Aorta (tissue), 5 donors: ENCODE results near the gene CELSR1. TPM values are rescaled to one million over a fixed set of nuclear protein-coding genes. Genes with fewer than 3 reads are reported as not detected.
"Not testable (repeated sequence)": the region's sequence is repeated elsewhere in the genome, so short reads cannot be mapped to it uniquely, and the experiment has no call there.

Source experiments
- ATAC-seq: fragments of 200-7000 bp; cut with Tn5 transposase; one replicate; pipeline ENCODE4 v1.9.1; 2022; ENCODE audit warnings: moderate library complexity; ENCODE audit not compliant: low FRiP score
- DNase-seq, 2 donors: peaks; one replicate each; pipeline ENCODE4 v3.0.0-alpha.2; 2020
- H3K27ac ChIP-seq, 2 donors: one replicate each; pipeline ENCODE4 v1.5.1; 2013; ENCODE audit warnings: low read length in 2 of 2, mild to moderate bottlenecking in 2 of 2, moderate library complexity in 2 of 2, control low read depth in 1 of 2, inconsistent platforms in 1 of 2, low read depth in 1 of 2
- H3K27me3 ChIP-seq, 2 donors: one replicate each; pipeline ENCODE4 v1.6.1; 2013; ENCODE audit warnings: control low read depth in 1 of 2, low read length in 1 of 2, mild to moderate bottlenecking in 1 of 2, moderate library complexity in 1 of 2; ENCODE audit not compliant: insufficient read depth in 2 of 2, control insufficient read depth in 1 of 2
- H3K36me3 ChIP-seq, 2 donors: one replicate each; pipeline ENCODE4 v1.6.1; 2013; ENCODE audit warnings: control low read depth in 1 of 2, low read length in 1 of 2, mild to moderate bottlenecking in 1 of 2; ENCODE audit not compliant: insufficient read depth in 2 of 2, control insufficient read depth in 1 of 2
- H3K4me1 ChIP-seq, 2 donors: one replicate each; pipeline ENCODE4 v1.6.1; 2013; ENCODE audit warnings: low read length in 2 of 2, control low read depth in 1 of 2, mild to moderate bottlenecking in 1 of 2, moderate library complexity in 1 of 2; ENCODE audit not compliant: insufficient read depth in 2 of 2, control insufficient read depth in 1 of 2
- H3K4me3 ChIP-seq, 2 donors: one replicate each; pipeline ENCODE4 v1.5.1; 2013; ENCODE audit warnings: low read length in 2 of 2, control low read depth in 1 of 2, mild to moderate bottlenecking in 1 of 2
- H3K9me3 ChIP-seq: one replicate; pipeline ENCODE4 v1.6.1; 2013; ENCODE audit warnings: mild to moderate bottlenecking, low read length; ENCODE audit not compliant: control insufficient read depth
- WGBS, 2 donors: extraction: QIAGEN DNeasy Blood & Tissue Kit; methylation state at CpG; one replicate each; pipeline ENCODE4 v1.1.7; 2013; 5-methylcytosine and 5-hydroxymethylcytosine counted together
- intact Hi-C, 2 donors: fragments of 100-400 bp; cut with DNase I; formaldehyde crosslinking; loops; one replicate each; pipeline versions ENCODE4 v1.14.2 to v1.15.0; 2022
- polyA plus RNA-seq, 2 donors: library from polyadenylated mRNA; stranded (reverse); fragments of 200-250 nt; gene quantifications; one replicate each; pipeline ENCODE4 v1.2.3, GENCODE V29; 2013
- total RNA-seq, 2 donors: library from RNA; stranded (reverse); fragmentation: NEBNext Ultra II Directional; extraction: Animal tissue kit (Norgen Biotek cat#: 25700); gene quantifications; one replicate each; pipeline ENCODE4 v1.2.1, GENCODE V29; 2021
- donor health status: healthy with polysubstance abuse.
- donor health status: Bipolar disorder and iron deficiency.
- donor health status: DM: no; HTN: no; CAD: no.
- donor health status: DM: no; HTN: no; CAD: no.
- donor health status: DM: yes; HTN: yes; CAD: no.

Gene CELSR1
- total and polyA plus RNA-seq, 4 donors: 0.15 to 3.0 (median 1.3) TPM

DNA sequence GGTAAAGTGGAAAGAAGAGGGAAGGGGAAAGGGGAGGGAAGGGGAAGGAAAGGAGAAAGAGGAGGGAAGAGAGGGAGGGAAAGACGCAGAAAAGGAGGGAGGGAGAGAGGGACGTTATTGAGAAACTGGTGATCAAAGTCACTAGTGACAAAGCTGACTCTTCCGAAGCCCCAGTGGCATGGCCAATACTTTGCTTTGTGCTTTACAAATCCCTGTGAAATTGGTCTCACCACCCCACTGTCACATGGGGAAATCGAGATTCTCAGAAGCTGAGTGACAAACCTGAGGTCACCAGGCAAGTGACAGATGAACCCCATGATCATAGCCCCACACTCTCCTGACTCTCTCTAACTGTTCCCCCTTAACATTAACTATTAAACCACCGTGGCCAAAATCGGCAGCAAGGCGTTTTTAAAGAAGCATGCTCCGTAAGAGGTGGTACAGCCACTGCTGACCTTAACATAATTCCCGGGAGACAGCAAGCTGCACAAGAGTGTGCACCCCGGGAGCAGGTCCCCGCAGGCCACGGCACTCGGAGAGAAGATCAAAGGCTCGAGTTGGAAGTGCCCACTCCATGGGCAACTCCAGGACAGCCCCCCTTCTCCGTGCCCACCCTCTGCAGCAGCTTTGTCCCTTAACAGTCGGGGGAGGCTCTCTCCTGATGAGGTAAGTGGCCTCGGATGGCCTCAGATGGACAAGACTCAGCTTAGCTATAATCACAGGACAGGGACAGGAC, 34.8 kb downstream of the CELSR1 start:
- Histone ChIP-seq H3K9me3 (no peaks in the 10 kb centered on the region), H3K27ac (no peak overlapping the region), H3K36me3 (no peaks in the 10 kb centered on the region), H3K27me3 (no peaks in the 10 kb centered on the region), H3K4me1 (no peaks in the 10 kb centered on the region), H3K4me3 (no peak overlapping the region)
- DNase-seq (no peak), ATAC-seq (no peak)
- intact Hi-C loops: no loop called here
- WGBS, 2 donors: 71 to 79% methylated on average over 17 of the region's 17 CpGs

DNA sequence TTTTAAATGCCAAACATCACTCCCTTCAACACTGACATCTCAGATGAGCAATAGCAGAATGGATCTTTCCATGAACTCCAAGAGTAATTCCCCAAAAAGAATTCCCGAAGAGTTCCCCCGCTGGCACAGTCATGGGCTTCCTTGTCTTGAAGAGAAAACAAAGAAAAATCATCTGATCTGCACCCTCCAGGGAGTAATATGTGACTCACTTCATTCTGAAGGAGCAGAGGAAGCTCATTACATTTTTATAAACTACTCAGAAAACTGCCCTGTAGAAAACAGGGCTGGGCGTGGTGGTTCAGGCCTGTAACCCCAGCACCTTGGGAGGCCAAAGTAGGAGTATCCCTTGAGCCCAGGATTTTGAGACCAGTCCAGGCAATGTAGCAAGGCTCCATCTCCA, 35.7 kb downstream of the CELSR1 start:
- intact Hi-C loops: no loop called here
- Histone ChIP-seq H3K9me3 (no peaks in the 10 kb centered on the region), H3K27ac (no peak overlapping the region), H3K36me3 (no peaks in the 10 kb centered on the region), H3K4me3 (no peak overlapping the region), H3K4me1 (no peaks in the 10 kb centered on the region), H3K27me3 (no peaks in the 10 kb centered on the region)
- DNase-seq: no peak
- no peak for ATAC-seq
- 70 to 79% methylated on average over 3 of the region's 3 CpGs for WGBS, 2 donors

DNA sequence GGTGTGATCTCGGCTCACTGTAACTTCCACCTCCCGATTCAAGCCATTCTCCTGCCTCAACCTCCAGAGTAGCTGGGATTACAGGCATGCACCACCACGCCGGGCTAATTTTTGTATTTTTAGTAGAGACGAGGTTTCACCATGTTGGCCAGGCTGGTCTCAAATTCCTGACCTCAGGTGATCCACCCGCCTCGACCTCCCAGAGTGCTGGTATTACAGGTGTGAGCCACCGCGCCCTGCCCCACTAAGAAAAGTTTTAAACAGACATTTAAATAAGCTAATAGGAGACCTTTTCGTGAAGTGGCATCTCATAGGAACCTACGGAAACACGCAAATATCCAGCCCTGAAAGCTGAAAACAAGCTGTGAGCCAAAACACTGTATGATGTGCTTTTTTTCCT, 36.2 kb downstream of the CELSR1 start:
- ATAC-seq, H3K4me3 ChIP-seq, H3K4me1 ChIP-seq, intact Hi-C loops, H3K9me3 ChIP-seq, H3K27me3 ChIP-seq, DNase-seq, H3K27ac ChIP-seq, H3K36me3 ChIP-seq: not testable (repeated sequence)
- WGBS, 2 donors: 93 to 94% methylated on average over 12 of the region's 12 CpGs

DNA sequence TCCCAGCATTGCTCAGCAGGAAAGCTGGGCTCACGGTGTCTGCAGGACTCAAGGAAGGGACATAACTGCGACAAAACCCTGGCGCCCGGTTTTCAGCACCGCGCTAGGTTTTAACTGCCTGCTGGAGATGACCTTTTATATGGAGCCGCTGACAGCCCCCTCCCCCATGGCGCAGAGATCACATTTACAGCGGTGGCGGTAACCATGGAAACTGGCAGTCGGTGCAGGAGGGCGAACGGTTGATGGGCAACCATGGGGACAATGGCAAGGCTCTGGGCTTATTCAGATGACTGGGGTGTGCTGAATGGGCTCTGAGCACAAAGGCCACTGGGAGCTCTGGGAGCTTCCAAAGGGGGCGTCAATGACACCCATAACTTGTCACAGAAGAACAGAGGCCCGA, 37.2 kb downstream of the CELSR1 start:
- intact Hi-C loops: no loop called here
- ATAC-seq: no peak
- Histone ChIP-seq H3K27ac (no peak overlapping the region), H3K4me1 (no peaks in the 10 kb centered on the region), H3K9me3 (no peaks in the 10 kb centered on the region), H3K4me3 (no peak overlapping the region), H3K27me3 (no peaks in the 10 kb centered on the region), H3K36me3 (no peaks in the 10 kb centered on the region)
- WGBS, 2 donors: 54 to 63% methylated on average over 15 of the region's 15 CpGs
- DNase-seq: no peak

DNA sequence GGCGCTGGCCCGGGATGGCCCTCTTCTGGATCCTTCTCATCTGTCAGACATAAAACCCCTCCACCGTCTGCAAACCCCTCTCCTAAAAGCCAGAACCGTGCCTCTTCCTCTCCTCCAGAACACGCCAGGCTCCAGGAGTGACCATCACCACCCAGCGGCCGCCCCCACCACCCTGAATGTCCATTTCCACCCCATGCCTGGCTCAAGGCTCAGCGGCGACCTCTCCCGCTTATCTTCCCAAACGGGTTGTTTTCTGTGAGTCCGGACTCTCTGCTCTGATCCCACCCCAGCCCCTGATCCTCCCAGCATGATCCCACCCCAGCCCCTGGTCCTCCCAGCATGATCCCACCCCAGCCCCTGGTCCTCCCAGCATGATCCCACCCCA, 37.6 kb downstream of the CELSR1 start:
- 81 to 82% methylated on average over 12 of the region's 12 CpGs for WGBS, 2 donors
- no peak overlapping the region for H3K27ac ChIP-seq
- H3K4me1 ChIP-seq: no peaks in the 10 kb centered on the region
- H3K9me3 ChIP-seq: no peaks in the 10 kb centered on the region
- H3K36me3 ChIP-seq: no peaks in the 10 kb centered on the region
- no peak for DNase-seq
- intact Hi-C loops: no loop called here
- no peak for ATAC-seq
- H3K4me3 ChIP-seq: no peak overlapping the region
- H3K27me3 ChIP-seq: no peaks in the 10 kb centered on the region

DNA sequence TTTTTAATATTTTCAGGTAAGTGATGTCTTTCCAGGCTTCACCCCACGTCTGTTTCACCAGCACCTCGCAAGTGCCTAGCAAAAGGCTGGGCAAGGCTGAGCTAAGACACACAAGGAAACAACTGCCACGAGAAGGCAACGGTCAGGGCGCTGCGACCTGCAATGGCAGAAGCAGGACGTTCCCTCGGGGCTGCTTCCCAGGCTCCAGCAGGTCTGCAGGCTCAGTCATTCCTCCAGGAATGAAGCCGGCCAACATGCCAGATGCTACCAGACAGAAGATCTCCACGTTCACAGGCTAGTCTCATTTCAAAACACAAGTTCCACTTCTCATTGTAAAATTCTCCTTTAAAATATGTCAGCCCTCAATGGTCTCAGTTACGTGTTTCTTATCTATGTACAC, 45.5 kb downstream of the CELSR1 start:
- 20 to 25% methylated on average over 11 of the region's 11 CpGs for WGBS, 2 donors
- no peak for ATAC-seq

DNA sequence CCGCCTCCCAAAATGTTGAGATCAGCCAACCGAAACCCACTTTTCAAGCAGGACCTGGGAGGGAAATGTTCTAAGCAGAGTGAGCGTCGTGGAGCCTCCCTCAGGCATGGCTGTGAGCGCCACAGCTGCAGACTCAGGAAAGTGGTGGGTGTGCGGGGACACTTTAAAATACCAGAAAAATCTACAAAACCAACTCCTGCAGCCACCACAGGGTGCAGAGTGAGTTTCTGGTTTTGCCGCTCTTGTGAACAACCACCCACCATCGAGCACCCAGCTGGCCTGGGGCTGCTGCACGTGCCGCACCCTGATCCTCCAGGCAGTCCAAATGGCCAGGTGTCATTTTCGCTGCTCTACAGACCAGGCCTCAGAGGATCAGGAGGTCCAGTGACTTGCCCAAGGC, 46.9 kb downstream of the CELSR1 start:
- no peak overlapping the region for H3K4me3 ChIP-seq
- no peak overlapping the region for H3K27ac ChIP-seq
- no peaks in the 10 kb centered on the region for H3K27me3 ChIP-seq
- WGBS, 2 donors: 79 to 93% methylated on average over 11 of the region's 11 CpGs
- H3K4me1 ChIP-seq: no peaks in the 10 kb centered on the region
- H3K9me3 ChIP-seq: peaks cover 2% of the 10 kb centered on the region
- no peak for DNase-seq
- no peaks in the 10 kb centered on the region for H3K36me3 ChIP-seq
- ATAC-seq: no peak
- intact Hi-C loops: no loop called here

More for the DNA sequence above, 45.5 kb downstream of the CELSR1 start:
- peaks cover 2% of the 10 kb centered on the region for H3K9me3 ChIP-seq
- no peak overlapping the region for H3K27ac ChIP-seq
- H3K36me3 ChIP-seq: no peaks in the 10 kb centered on the region
- H3K27me3 ChIP-seq: no peaks in the 10 kb centered on the region
- no peak for DNase-seq
- H3K4me1 ChIP-seq: no peaks in the 10 kb centered on the region
- intact Hi-C loops: no loop called here
- no peak overlapping the region for H3K4me3 ChIP-seq

DNA sequence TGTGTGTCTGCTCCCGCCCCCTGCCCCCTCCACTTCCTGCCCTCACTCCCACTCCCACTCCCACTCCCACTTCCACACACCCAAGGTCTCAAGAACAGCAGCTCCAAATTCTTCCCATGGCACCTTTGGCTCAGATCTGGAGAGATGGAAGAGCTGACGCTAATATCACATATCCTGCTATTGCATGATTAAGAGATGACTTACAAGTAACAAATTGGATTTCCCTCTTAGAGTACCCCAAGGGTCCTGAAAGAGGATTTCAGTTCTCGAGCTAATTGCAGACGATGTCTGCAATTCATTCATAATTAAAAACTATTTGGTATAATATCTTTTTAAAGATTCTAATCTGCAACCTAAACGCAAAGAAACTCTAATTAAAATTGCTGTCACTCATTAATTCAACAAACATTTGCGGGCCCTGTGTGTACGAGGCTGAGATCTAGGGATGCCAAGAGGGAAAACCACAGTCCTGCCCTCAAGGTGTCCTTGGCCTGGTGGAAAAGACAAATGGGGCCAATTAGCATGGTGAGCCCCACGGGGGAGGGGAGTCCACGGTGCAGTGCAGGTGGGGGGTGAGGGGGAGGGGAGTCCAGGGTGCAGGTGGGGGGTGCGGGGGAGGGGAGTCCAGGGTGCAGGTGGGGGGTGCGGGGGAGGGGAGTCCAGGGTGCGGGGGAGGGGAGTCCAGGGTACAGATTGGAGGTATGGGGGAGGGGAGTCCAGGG, 50.3 kb downstream of the CELSR1 start:
- no peak for ATAC-seq
- DNase-seq: no peak
- H3K36me3 ChIP-seq: no peaks in the 10 kb centered on the region
- no peaks in the 10 kb centered on the region for H3K4me1 ChIP-seq
- no peaks in the 10 kb centered on the region for H3K27me3 ChIP-seq
- peaks cover 2% of the 10 kb centered on the region for H3K9me3 ChIP-seq
- H3K4me3 ChIP-seq: no peak overlapping the region
- WGBS, 2 donors: 79 to 86% methylated on average over 10 to 12 of the region's 12 CpGs
- H3K27ac ChIP-seq: no peak overlapping the region
- intact Hi-C loops: no loop called here
